Hepatocyte (in vitro differentiated cells): ENCODE results near the gene L3MBTL3. TPM values are rescaled to one million over a fixed set of nuclear protein-coding genes. Genes with fewer than 3 reads are reported as not detected.

ENCODE experiments used
- DNase-seq: peaks from one replicate; pipeline ENCODE4 v3.0.0-alpha.2; 2016; ENCODE audit warnings: low spot score
- H2AFZ ChIP-seq: fragments of 200-600 bp; sonication (generic); 2 replicates; pipeline ENCODE4 v1.6.0; 2016; ENCODE audit warnings: antibody characterized with exemption, mild to moderate bottlenecking
- H3K27ac ChIP-seq: fragments of 200-600 bp; sonication (generic); 2 replicates; pipeline ENCODE4 v1.5.1; 2016; ENCODE audit warnings: mild to moderate bottlenecking
- H3K27me3 ChIP-seq: fragments of 200-600 bp; sonication (generic); 2 replicates; pipeline ENCODE4 v1.6.1; 2016
- H3K36me3 ChIP-seq: fragments of 200-600 bp; sonication (generic); replicated peaks from 2 replicates; pipeline ENCODE4 v1.5.1; 2016; ENCODE audit warnings: low read depth; ENCODE audit not compliant: insufficient read depth
- H3K4me1 ChIP-seq: fragments of 200-600 bp; sonication (generic); 2 replicates; pipeline ENCODE4 v1.5.1; 2016; ENCODE audit warnings: mild to moderate bottlenecking, moderate library complexity; ENCODE audit not compliant: insufficient read depth
- H3K4me2 ChIP-seq: fragments of 200-600 bp; sonication (generic); 2 replicates; pipeline ENCODE4 v1.6.0; 2016
- H3K4me3 ChIP-seq: fragments of 200-600 bp; sonication (generic); 2 replicates; pipeline ENCODE4 v1.5.1; 2016; ENCODE audit warnings: mild to moderate bottlenecking
- H3K79me2 ChIP-seq: fragments of 200-600 bp; sonication (generic); 2 replicates; pipeline ENCODE4 v1.6.0; 2017; ENCODE audit warnings: mild to moderate bottlenecking
- H3K9me2 ChIP-seq: fragments of 200-600 bp; sonication (generic); replicated peaks from 2 replicates; pipeline ENCODE4 v1.6.0; 2017; ENCODE audit warnings: mild to moderate bottlenecking; ENCODE audit not compliant: insufficient read depth
- H3K9me3 ChIP-seq: fragments of 200-600 bp; sonication (generic); 2 replicates; pipeline ENCODE4 v1.5.1; 2016; ENCODE audit warnings: low read depth, mild to moderate bottlenecking
- H4K20me1 ChIP-seq: fragments of 200-600 bp; sonication (generic); 2 replicates; pipeline ENCODE4 v1.6.0; 2016; ENCODE audit warnings: mild to moderate bottlenecking; ENCODE audit not compliant: insufficient read depth, poor library complexity, severe bottlenecking
- EZH2 ChIP-seq: fragments of 200-600 bp; sonication (generic); IDR thresholded peaks from 2 replicates; pipeline ENCODE4 v1.6.1; 2016; ENCODE audit warnings: antibody characterized with exemption, mild to moderate bottlenecking, borderline replicate concordance
- EZH2phosphoT487 ChIP-seq: fragments of 200-600 bp; sonication (generic); IDR thresholded peaks from one replicate; pipeline ENCODE4 v1.6.1; 2018; ENCODE audit warnings: antibody characterized with exemption, mild to moderate bottlenecking, low read depth, moderate library complexity; ENCODE audit not compliant: unreplicated experiment, severe bottlenecking
- WGBS: methylation state at CpG from one replicate; pipeline ENCODE4 v1.1.6; 2016; ENCODE audit warnings: low lambda C conversion rate; ENCODE audit errors: missing lambda C conversion rate; 5-methylcytosine and 5-hydroxymethylcytosine counted together
- polyA plus RNA-seq: library from polyadenylated mRNA; unstranded; fragments of >200 nt; fragmentation: Nextera tagmentation; extraction: Ambion mirVana; gene quantifications from 2 replicates; pipeline ENCODE4 v1.2.1, GENCODE V29; 2016
- total RNA-seq: library from RNA; depleted of rRNA; stranded (reverse); fragments of >200 nt; gene quantifications from 2 replicates; pipeline ENCODE4 v1.2.3, GENCODE V29; 2014
- TF ChIP-seq, protein P1 (sequence below): fragments of 200-600 bp; sonication (generic); IDR thresholded peaks from 2 replicates; pipeline ENCODE4 v1.5.1; 2016; ENCODE audit warnings: antibody characterized with exemption, mild to moderate bottlenecking; ENCODE audit not compliant: poor library complexity

Gene L3MBTL3
- total and polyA plus RNA-seq, 2 experiments from 2014 or later = 5.3 to 20.1 TPM

DNA sequence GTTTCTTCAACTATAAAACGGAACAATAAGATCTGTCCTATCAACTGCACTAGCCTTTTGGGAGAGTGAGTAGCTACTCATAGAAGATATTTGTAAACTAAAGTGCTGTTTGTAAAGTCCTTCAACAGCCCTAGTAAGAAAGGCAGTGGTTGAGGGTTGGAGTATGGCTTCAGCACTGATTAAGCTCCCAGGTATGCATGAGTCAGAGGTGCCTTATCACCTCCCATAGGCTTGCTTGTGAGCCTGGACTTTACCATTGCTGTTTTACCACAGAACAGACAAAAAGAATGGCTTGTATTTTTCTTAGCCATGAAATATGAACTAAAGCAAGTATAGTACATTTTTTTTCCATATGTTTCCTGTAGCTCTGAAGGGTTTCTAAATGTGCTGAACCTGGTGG lies 160.3 kb downstream of the L3MBTL3 start:
- TF ChIP-seq, protein P1, sequence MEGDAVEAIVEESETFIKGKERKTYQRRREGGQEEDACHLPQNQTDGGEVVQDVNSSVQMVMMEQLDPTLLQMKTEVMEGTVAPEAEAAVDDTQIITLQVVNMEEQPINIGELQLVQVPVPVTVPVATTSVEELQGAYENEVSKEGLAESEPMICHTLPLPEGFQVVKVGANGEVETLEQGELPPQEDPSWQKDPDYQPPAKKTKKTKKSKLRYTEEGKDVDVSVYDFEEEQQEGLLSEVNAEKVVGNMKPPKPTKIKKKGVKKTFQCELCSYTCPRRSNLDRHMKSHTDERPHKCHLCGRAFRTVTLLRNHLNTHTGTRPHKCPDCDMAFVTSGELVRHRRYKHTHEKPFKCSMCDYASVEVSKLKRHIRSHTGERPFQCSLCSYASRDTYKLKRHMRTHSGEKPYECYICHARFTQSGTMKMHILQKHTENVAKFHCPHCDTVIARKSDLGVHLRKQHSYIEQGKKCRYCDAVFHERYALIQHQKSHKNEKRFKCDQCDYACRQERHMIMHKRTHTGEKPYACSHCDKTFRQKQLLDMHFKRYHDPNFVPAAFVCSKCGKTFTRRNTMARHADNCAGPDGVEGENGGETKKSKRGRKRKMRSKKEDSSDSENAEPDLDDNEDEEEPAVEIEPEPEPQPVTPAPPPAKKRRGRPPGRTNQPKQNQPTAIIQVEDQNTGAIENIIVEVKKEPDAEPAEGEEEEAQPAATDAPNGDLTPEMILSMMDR = no peak
- no peak for TF ChIP-seq EZH2phosphoT487
- no peak for TF ChIP-seq EZH2
- Histone ChIP-seq H3K27ac (peak overlapping the region; percentile 49), H2AFZ (no peak overlapping the region), H3K9me3 (no peaks in the 10 kb centered on the region), H3K36me3 (no peaks in the 10 kb centered on the region), H4K20me1 (no peaks in the 10 kb centered on the region), H3K4me3 (no peak overlapping the region), H3K9me2 (no peaks in the 10 kb centered on the region), H3K4me2 (no peak overlapping the region), H3K79me2 (no peaks in the 10 kb centered on the region), H3K4me1 (peaks cover 6% of the 10 kb centered on the region), H3K27me3 (no peaks in the 10 kb centered on the region)
- WGBS = 77% methylated on average over 1 of the region's 1 CpG
- peak; percentile 76 for DNase-seq

DNA sequence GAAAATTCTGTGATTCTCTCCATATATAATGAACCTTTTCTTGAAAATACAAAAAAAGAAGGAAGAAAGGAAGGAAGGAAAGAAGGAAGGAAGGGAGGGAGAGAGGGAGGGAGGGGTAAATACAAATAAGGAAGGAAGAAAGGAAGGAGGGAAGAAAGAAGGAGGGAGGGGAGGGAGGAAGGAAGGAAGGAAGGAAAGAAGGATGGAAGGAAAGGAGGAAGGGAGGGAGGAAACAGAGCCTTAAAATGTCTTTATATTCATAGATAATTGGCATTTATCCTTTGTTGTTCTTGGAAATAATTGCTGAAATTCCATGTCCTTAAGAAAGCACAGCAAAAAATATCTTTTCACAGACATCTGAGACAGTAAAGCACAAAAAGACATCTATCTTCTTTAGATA lies 164.1 kb downstream of the L3MBTL3 start:
- no peaks in the 10 kb centered on the region for H4K20me1 ChIP-seq
- TF ChIP-seq EZH2phosphoT487 = no peak
- no peak for TF ChIP-seq EZH2
- H3K4me1 ChIP-seq = peaks cover 6% of the 10 kb centered on the region

DNA sequence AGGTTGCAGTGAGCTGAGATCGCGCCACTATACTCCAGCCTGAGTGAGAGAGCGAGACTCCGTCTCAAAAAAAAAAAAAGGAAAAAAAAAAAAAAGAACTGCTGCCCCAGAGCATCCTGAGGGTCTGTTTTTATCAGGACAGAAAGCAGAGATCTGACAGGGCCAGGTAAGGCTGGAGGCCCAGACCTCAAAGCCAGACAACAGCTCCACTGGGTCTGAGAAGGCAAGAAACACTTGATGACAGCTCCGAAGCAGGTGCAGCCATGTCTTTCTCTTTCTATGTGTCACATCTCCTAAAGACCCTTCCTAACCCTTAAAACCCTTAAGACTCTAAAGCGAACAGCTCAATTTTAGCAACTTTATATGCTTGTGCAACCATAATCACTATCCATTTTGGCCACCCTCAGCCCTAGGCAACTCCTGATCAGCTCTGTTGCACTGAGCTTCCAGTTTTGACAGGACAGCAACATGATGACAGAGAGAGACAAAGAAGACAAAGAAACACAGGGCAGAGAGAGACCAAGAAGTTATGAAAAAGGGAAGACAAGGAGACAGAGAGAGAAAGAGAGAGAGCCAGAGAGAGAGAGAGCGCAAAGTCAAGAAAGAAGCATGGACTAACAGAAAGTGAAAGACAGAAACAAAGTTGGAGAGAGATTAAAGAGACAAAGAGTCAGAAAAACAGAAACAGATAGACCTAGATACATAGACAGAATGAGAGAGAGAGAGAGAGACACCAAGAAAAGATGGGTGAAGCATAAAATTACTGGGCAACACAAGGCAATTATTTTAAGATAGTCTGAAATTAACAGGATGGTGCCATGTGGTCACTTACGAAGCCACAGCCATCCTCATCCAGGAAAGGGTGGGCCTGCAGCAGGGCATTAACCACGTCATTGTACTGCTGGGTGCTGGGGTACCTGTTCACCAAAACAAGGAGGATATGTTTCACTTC lies 165.2 kb downstream of the L3MBTL3 start:
- H3K4me3 ChIP-seq = no peak overlapping the region
- no peak overlapping the region for H3K27ac ChIP-seq
- no peak overlapping the region for H2AFZ ChIP-seq
- no peak for DNase-seq
- H3K79me2 ChIP-seq = no peaks in the 10 kb centered on the region
- H3K36me3 ChIP-seq = no peaks in the 10 kb centered on the region
- no peaks in the 10 kb centered on the region for H4K20me1 ChIP-seq
- TF ChIP-seq, protein P1 = no peak
- TF ChIP-seq EZH2 = no peak
- no peak for TF ChIP-seq EZH2phosphoT487
- H3K9me2 ChIP-seq = no peaks in the 10 kb centered on the region
- H3K4me2 ChIP-seq = no peak overlapping the region
- no peaks in the 10 kb centered on the region for H3K27me3 ChIP-seq
- WGBS = 83% methylated on average over 9 of the region's 9 CpGs
- H3K9me3 ChIP-seq = no peaks in the 10 kb centered on the region
- peaks cover 10% of the 10 kb centered on the region for H3K4me1 ChIP-seq

More for the DNA sequence above, 164.1 kb downstream of the L3MBTL3 start:
- Histone ChIP-seq H3K9me2 (no peaks in the 10 kb centered on the region), H3K4me3 (no peak overlapping the region), H3K27ac (no peak overlapping the region), H3K36me3 (no peaks in the 10 kb centered on the region), H3K79me2 (no peaks in the 10 kb centered on the region), H3K9me3 (no peaks in the 10 kb centered on the region), H3K27me3 (no peaks in the 10 kb centered on the region), H2AFZ (no peak overlapping the region), H3K4me2 (no peak overlapping the region)
- no peak for DNase-seq

DNA sequence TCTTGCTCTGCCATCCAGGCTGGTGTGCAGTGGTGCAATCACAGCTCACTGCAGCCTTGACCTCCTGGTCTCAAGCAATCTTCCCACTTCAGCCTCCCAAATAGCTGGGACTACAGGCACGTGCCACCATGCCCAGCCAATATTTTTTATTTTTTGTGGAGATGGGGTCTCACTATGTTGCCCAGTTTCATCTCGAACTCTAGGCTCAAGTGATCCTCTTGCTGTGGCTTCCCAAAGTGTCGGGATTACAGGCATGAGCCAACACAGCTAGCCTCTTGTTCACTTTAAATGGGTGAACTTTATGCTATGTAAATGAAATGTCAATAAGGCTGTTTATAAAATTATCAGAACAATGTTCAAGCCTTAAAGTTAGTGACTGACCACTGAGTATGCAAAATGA lies 167.3 kb downstream of the L3MBTL3 start:
- Histone ChIP-seq H3K4me2 (no peak overlapping the region), H3K27ac (no peak overlapping the region), H3K36me3 (no peaks in the 10 kb centered on the region), H3K9me2 (no peaks in the 10 kb centered on the region), H4K20me1 (no peaks in the 10 kb centered on the region), H3K79me2 (no peaks in the 10 kb centered on the region), H3K4me3 (no peak overlapping the region), H3K9me3 (no peaks in the 10 kb centered on the region), H3K27me3 (no peaks in the 10 kb centered on the region), H3K4me1 (peaks cover 5% of the 10 kb centered on the region), H2AFZ (no peak overlapping the region)
- DNase-seq = no peak
- no peak for TF ChIP-seq EZH2phosphoT487
- TF ChIP-seq, protein P1 = no peak
- TF ChIP-seq EZH2 = no peak
- 90% methylated on average over 3 of the region's 3 CpGs for WGBS
